H1 (cell line): ENCODE data around the gene TET2. TPM values are rescaled to one million over a fixed set of nuclear protein-coding genes. Genes with fewer than 3 reads are reported as not detected.

Experiments
- CTCF ChIA-PET: fragments of 300-600 bp; sonication (Branson Sonifier 250); formaldehyde crosslinking; loops from one replicate; lab custom pipeline; 2021; ENCODE audit not compliant: partially characterized antibody; lab: Charles Lee
- POLR2A ChIA-PET: fragments of 300-600 bp; sonication (Branson Sonifier 250); formaldehyde crosslinking; loops from one replicate; lab custom pipeline; 2021; ENCODE audit warnings: inconsistent platforms; ENCODE audit not compliant: partially characterized antibody; lab: Charles Lee
- DNase-seq, 2 experiments: peaks; one replicate each; pipeline versions ENCODE4 v3.0.0 to v3.0.0-alpha.2; 2010 to 2022; ENCODE audit warnings: low spot score in 2 of 2, low read depth in 1 of 2, mixed read lengths in 1 of 2
- FAIRE-seq: peaks from 2 replicates; lab custom pipeline; 2011; peaks lifted over from hg19 to GRCh38; lab: Jason Lieb, UNC
- H2AFZ ChIP-seq: 2 replicates; pipeline ENCODE4 v1.8.1; 2012; ENCODE audit warnings: low read length, inconsistent platforms
- H2AK5ac ChIP-seq: 2 replicates; pipeline ENCODE4 v1.6.1; 2013; ENCODE audit warnings: low read depth, low read length
- H2BK120ac ChIP-seq: replicated peaks from 2 replicates; pipeline ENCODE3; 2013; ENCODE audit warnings: low read depth, low read length, inconsistent platforms
- H2BK12ac ChIP-seq: 2 replicates; pipeline ENCODE4 v1.6.1; 2013; ENCODE audit warnings: low read depth, low read length
- H2BK15ac ChIP-seq: 2 replicates; pipeline ENCODE4 v1.6.1; 2013; ENCODE audit warnings: low read length
- H2BK20ac ChIP-seq: 2 replicates; pipeline ENCODE4 v1.6.1; 2013; ENCODE audit warnings: low read length
- H2BK5ac ChIP-seq: 2 replicates; pipeline ENCODE4 v1.6.1; 2013; ENCODE audit warnings: low read depth, low read length
- H3K14ac ChIP-seq: 2 replicates; pipeline ENCODE4 v1.6.1; 2013; ENCODE audit warnings: inconsistent platforms; ENCODE audit not compliant: insufficient read length
- H3K18ac ChIP-seq: 2 replicates; pipeline ENCODE4 v1.6.1; 2013; ENCODE audit warnings: low read length; ENCODE audit errors: extremely low read depth
- H3K23ac ChIP-seq: 2 replicates; pipeline ENCODE4 v1.6.1; 2013; ENCODE audit warnings: inconsistent platforms; ENCODE audit not compliant: insufficient read length
- H3K23me2 ChIP-seq: 2 replicates; pipeline ENCODE4 v1.6.1; 2013; ENCODE audit warnings: low read depth, low read length
- H3K27ac ChIP-seq: 2 replicates; pipeline ENCODE4 v1.6.1; 2011; ENCODE audit warnings: low read depth, low read length, inconsistent platforms
- H3K27me3 ChIP-seq, 4 experiments: replicated peaks in 1 of 4; 1 replicate in 1 of 4; 2 replicates in 3 of 4; pipeline versions ENCODE4 v1.6.1 to v1.8.1; 2011 to 2013; ENCODE audit warnings: low read length in 3 of 4, mild to moderate bottlenecking in 3 of 4, inconsistent platforms in 2 of 4, mixed read lengths in 2 of 4, moderate library complexity in 1 of 4; ENCODE audit not compliant: control insufficient read depth in 3 of 4, insufficient read depth in 3 of 4; ENCODE audit errors: extremely low read depth in 1 of 4
- H3K36me3 ChIP-seq, 4 experiments: 2 replicates each; pipeline versions ENCODE4 v1.6.1 to v1.8.1; 2011 to 2013; ENCODE audit warnings: mild to moderate bottlenecking in 4 of 4, low read length in 3 of 4, moderate library complexity in 2 of 4, control low read depth in 1 of 4, inconsistent platforms in 1 of 4; ENCODE audit not compliant: insufficient read depth in 4 of 4, control insufficient read depth in 2 of 4
- H3K4ac ChIP-seq: replicated peaks from 2 replicates; pipeline ENCODE3; 2013; ENCODE audit warnings: low read length, low read depth, mixed read lengths, inconsistent platforms; ENCODE audit not compliant: insufficient read length
- H3K4me1 ChIP-seq, 4 experiments: replicated peaks in 1 of 4; 1 replicate in 1 of 4; 2 replicates in 3 of 4; pipeline versions ENCODE4 v1.6.1 to v1.8.1; 2011 to 2013; ENCODE audit warnings: low read length in 3 of 4, inconsistent platforms in 2 of 4, mixed read lengths in 1 of 4; ENCODE audit not compliant: insufficient read depth in 4 of 4, control insufficient read depth in 3 of 4
- H3K4me2 ChIP-seq, 2 experiments: 2 replicates each; pipeline versions ENCODE4 v1.6.1 to v1.8.1; 2011 to 2013; ENCODE audit warnings: low read depth in 2 of 2, low read length in 2 of 2, control low read depth in 1 of 2, inconsistent platforms in 1 of 2, mild to moderate bottlenecking in 1 of 2; ENCODE audit not compliant: insufficient read depth in 1 of 2
- H3K4me3 ChIP-seq, 4 experiments: fragments of 200-600, 300-600 bp in 1 of 4; sonication (generic), shearing (Covaris generic), sonication (Bioruptor Twin) in 1 of 4; 2 replicates each; pipeline versions ENCODE4 v1.5.1 to v1.8.1; 2011 to 2016; ENCODE audit warnings: low read length in 4 of 4, low read depth in 3 of 4, control low read depth in 2 of 4, inconsistent platforms in 2 of 4, mild to moderate bottlenecking in 2 of 4, mixed read lengths in 1 of 4, moderate library complexity in 1 of 4; ENCODE audit not compliant: insufficient read depth in 2 of 4; ENCODE audit errors: extremely low read depth in 1 of 4
- H3K56ac ChIP-seq: replicated peaks from 2 replicates; pipeline ENCODE3; 2013; ENCODE audit warnings: low read depth, mild to moderate bottlenecking, mixed read lengths, low read length, inconsistent platforms; ENCODE audit not compliant: insufficient read length
- H3K79me1 ChIP-seq: 2 replicates; pipeline ENCODE4 v1.6.1; 2013; ENCODE audit warnings: low read depth, low read length, control low read depth
- H3K79me2 ChIP-seq, 2 experiments: 2 replicates each; pipeline versions ENCODE4 v1.6.1 to v1.8.1; 2012 to 2013; ENCODE audit warnings: low read length in 2 of 2, mild to moderate bottlenecking in 2 of 2, inconsistent platforms in 1 of 2; ENCODE audit not compliant: insufficient read depth in 2 of 2, control insufficient read depth in 1 of 2
- H3K9ac ChIP-seq, 4 experiments: replicated peaks in 1 of 4; 1 replicate in 1 of 4; 2 replicates in 3 of 4; pipeline versions ENCODE4 v1.6.1 to v1.8.1; 2011 to 2013; ENCODE audit warnings: low read depth in 3 of 4, low read length in 3 of 4, control low read depth in 2 of 4, mild to moderate bottlenecking in 2 of 4, moderate library complexity in 2 of 4, inconsistent platforms in 1 of 4; ENCODE audit errors: extremely low read depth in 1 of 4
- H3K9me3 ChIP-seq, 2 experiments: 2 replicates each; pipeline versions ENCODE4 v1.6.1 to v1.8.1; 2012 to 2013; ENCODE audit warnings: mild to moderate bottlenecking in 2 of 2, moderate library complexity in 2 of 2, control low read depth in 1 of 2, inconsistent platforms in 1 of 2, low read depth in 1 of 2, low read length in 1 of 2, mixed read lengths in 1 of 2; ENCODE audit not compliant: insufficient read depth in 2 of 2
- H4K20me1 ChIP-seq, 2 experiments: replicated peaks in 1 of 2; 2 replicates each; pipeline versions ENCODE3 to v1.8.1; 2011 to 2013; ENCODE audit warnings: inconsistent platforms in 2 of 2, low read length in 2 of 2, mild to moderate bottlenecking in 1 of 2; ENCODE audit not compliant: insufficient read depth in 2 of 2, control insufficient read depth in 1 of 2
- H4K5ac ChIP-seq: 2 replicates; pipeline ENCODE4 v1.6.1; 2013; ENCODE audit warnings: low read length, low read depth, mixed read lengths, inconsistent platforms; ENCODE audit not compliant: insufficient read length
- H4K8ac ChIP-seq: 2 replicates; pipeline ENCODE4 v1.8.0; 2013; ENCODE audit warnings: mild to moderate bottlenecking, moderate library complexity, low read length, inconsistent platforms; ENCODE audit not compliant: insufficient read depth; ENCODE audit errors: extremely low read depth
- H4K91ac ChIP-seq: replicated peaks from 2 replicates; pipeline ENCODE3; 2013; ENCODE audit warnings: low read length, mixed read lengths, inconsistent platforms; ENCODE audit not compliant: insufficient read length
- ATF2 ChIP-seq: IDR thresholded peaks from 2 replicates; pipeline ENCODE4 v1.6.1; 2012; ENCODE audit warnings: low read length, inconsistent platforms
- BRCA1 ChIP-seq: IDR thresholded peaks from 2 replicates; pipeline ENCODE4 v1.6.1; 2012; ENCODE audit warnings: low read depth, low read length, improper control_type of control experiment
- CREB1 ChIP-seq: IDR thresholded peaks from 2 replicates; pipeline ENCODE4 v1.6.1; 2012; ENCODE audit warnings: inconsistent platforms
- EZH2 ChIP-seq: fragments of 200-600 bp; sonication (generic); IDR thresholded peaks from 2 replicates; pipeline ENCODE4 v1.7.1; 2012; ENCODE audit warnings: low read depth, mild to moderate bottlenecking, moderate library complexity, low read length, inconsistent platforms; ENCODE audit not compliant: severe bottlenecking
- GABPA ChIP-seq: IDR thresholded peaks from 2 replicates; pipeline ENCODE4 v1.6.1; 2011; ENCODE audit warnings: mild to moderate bottlenecking, low read length, moderate library complexity, borderline replicate concordance; ENCODE audit not compliant: insufficient read depth
- MAX ChIP-seq: IDR thresholded peaks from 2 replicates; pipeline ENCODE4 v1.6.1; 2012; ENCODE audit warnings: inconsistent platforms
- NANOG ChIP-seq: IDR thresholded peaks from 2 replicates; pipeline ENCODE4 v1.6.1; 2011; ENCODE audit warnings: low read length, low read depth, mild to moderate bottlenecking, inconsistent platforms; ENCODE audit not compliant: insufficient read depth, poor library complexity, severe bottlenecking
- RXRA ChIP-seq: IDR thresholded peaks from 2 replicates; pipeline ENCODE4 v1.6.1; 2011; ENCODE audit warnings: low read depth, mild to moderate bottlenecking, low read length, moderate library complexity; ENCODE audit not compliant: insufficient read depth
- ZNF274 ChIP-seq: IDR thresholded peaks from 2 replicates; pipeline ENCODE4 v1.7.0; 2012; ENCODE audit warnings: low read length, borderline replicate concordance; ENCODE audit errors: extremely low read depth
- WGBS, 2 experiments: shearing (Covaris generic) in 1 of 2; methylation state at CpG; one replicate each; pipeline versions ENCODE4 v1.1.6 to v1.1.7; 2013 to 2015; ENCODE audit warnings: low lambda C conversion rate in 2 of 2, mixed read lengths in 2 of 2, inconsistent platforms in 1 of 2, low coverage in 1 of 2, missing lambda C conversion rate in 1 of 2; ENCODE audit not compliant: insufficient replicate concordance in 2 of 2, insufficient coverage in 1 of 2, insufficient read length in 1 of 2; ENCODE audit errors: extremely low coverage in 1 of 2, missing lambda C conversion rate in 1 of 2; 5-methylcytosine and 5-hydroxymethylcytosine counted together
- polyA plus RNA-seq, 7 experiments: library from polyadenylated mRNA; depleted of rRNA in 3 of 7; stranded (reverse) in 5 of 7; unstranded in 2 of 7; fragments of >200 nt in 5 of 7; fragments of 200-250 nt in 2 of 7; gene quantifications; 1 replicate in 5 of 7; 2 replicates in 1 of 7; 4 replicates in 1 of 7; pipeline versions ENCODE4 v1.2.1 to v1.2.3, GENCODE V29; 2011 to 2013; ENCODE audit warnings: missing spikeins in 2 of 7, mixed read lengths in 2 of 7
- total RNA-seq: library from RNA; stranded (reverse); fragmentation: NEBNext Ultra II Directional; extraction: Animal tissue kit (Norgen Biotek cat#: 25700); gene quantifications from 2 replicates; pipeline ENCODE4 v1.2.1, GENCODE V29; 2021

Gene TET2
- total and polyA plus RNA-seq, 2 of the 8 experiments (the other 6 are each of a cell fraction or from before 2014, with no cell fraction given) = 1.0 to 2.6 TPM

- H3K9ac ChIP-seq = no peak overlapping the region
- no peak overlapping the region for H3K14ac ChIP-seq
- no peak overlapping the region for H3K23ac ChIP-seq
- peaks cover 3 to 4% of the 10 kb centered on the region in 2 experiments for H4K20me1 ChIP-seq
- H3K79me2 ChIP-seq = no peaks in the 10 kb centered on the region
- H3K4me1 ChIP-seq = peaks cover 0 to 3% (median 0%) of the 10 kb centered on the region in 4 experiments; a peak in 2 of 7 replicates
- H3K27ac ChIP-seq = no peak overlapping the region
- no peak overlapping the region for H4K91ac ChIP-seq
- H2BK15ac ChIP-seq = no peak overlapping the region
- H3K27me3 ChIP-seq = peaks cover 24 to 75% (median 61%) of the 10 kb centered on the region in 4 experiments
- peaks cover 13% of the 10 kb centered on the region for H3K23me2 ChIP-seq
- peak overlapping the region; percentile 85 to 96 for H3K4me2 ChIP-seq
- WGBS, 2 experiments = 32% methylated on average over 21 of the region's 21 CpGs; no CpG with 5 or more reads in 1 of the 2 experiments
- H4K8ac ChIP-seq = no peak overlapping the region
- no peak for DNase-seq
- H2BK120ac ChIP-seq = no peak overlapping the region
- peak overlapping the region; percentile 85 to 91 (median 88); a peak in 4 of 8 replicates for H3K4me3 ChIP-seq
- H3K36me3 ChIP-seq = no peaks in the 10 kb centered on the region
- no peak overlapping the region for H3K56ac ChIP-seq
- H2AFZ ChIP-seq = no peak overlapping the region
- ChIA-PET CTCF (interaction anchor here (1.0 to 1.3 kb wide), 2 partner anchors 232 to 326 kb away, joined by 3 to 4 read pairs; no protein-coding TSS in a partner anchor), POLR2A (no interaction called here)
- no peak overlapping the region for H2AK5ac ChIP-seq
- no peak overlapping the region for H2BK5ac ChIP-seq
- no peak overlapping the region for H3K4ac ChIP-seq
- H3K9me3 ChIP-seq = no peaks in the 10 kb centered on the region
- no peak overlapping the region for H4K5ac ChIP-seq
- H2BK20ac ChIP-seq = no peak overlapping the region
- no peak overlapping the region for H3K18ac ChIP-seq
- no peaks in the 10 kb centered on the region for H3K79me1 ChIP-seq
- FAIRE-seq = no peak
- H2BK12ac ChIP-seq = no peak overlapping the region
- TF ChIP-seq CREB1 = no peak
- TF ChIP-seq RXRA = no peak
- no peak for TF ChIP-seq EZH2
- no peak for TF ChIP-seq ZNF274
- no peak for TF ChIP-seq BRCA1
- TF ChIP-seq NANOG = no peak
- no peak for TF ChIP-seq GABPA
- no peak for TF ChIP-seq MAX
- no peak for TF ChIP-seq ATF2
These were observed 1.3 kb upstream of the TET2 start for GRCh38 chr4:105145156-105145902.
